Measurements from ENCODE around the gene FAAP20.
"Not testable (repeated sequence)": the region's sequence is repeated elsewhere in the genome, so short reads cannot be mapped to it uniquely, and the experiment has no call there.

Gene FAAP20

GRCh38 chr1:2152954-2153353 is 41.6 kb downstream of the FAAP20 start:
- DNase-seq, result no peak

- DNase-seq, result no peak
These were observed 42.7 kb downstream of the FAAP20 start for GRCh38 chr1:2151911-2152310.

- DNase-seq, result no peak
These were observed 43.3 kb downstream of the FAAP20 start for GRCh38 chr1:2151252-2151651.

- DNase-seq, result no peak
These were observed 43.8 kb downstream of the FAAP20 start for GRCh38 chr1:2150801-2151200.

GRCh38 chr1:2148691-2149090 is 45.9 kb downstream of the FAAP20 start:
- no peak for DNase-seq

GRCh38 chr1:2147869-2148268 is 46.7 kb downstream of the FAAP20 start:
- DNase-seq, result not testable (repeated sequence)

GRCh38 chr1:2146836-2147517 is 47.6 kb downstream of the FAAP20 start:
- DNase-seq, result no peak

GRCh38 chr1:2145946-2146835 is 48.4 kb downstream of the FAAP20 start:
- no peak for DNase-seq

- DNase-seq, result no peak
These were observed 50.0 kb downstream of the FAAP20 start for GRCh38 chr1:2144501-2145090.

- no peak for DNase-seq
These were observed 50.6 kb downstream of the FAAP20 start for GRCh38 chr1:2143814-2144500.

GRCh38 chr1:2141025-2141424 is 53.5 kb downstream of the FAAP20 start:
- DNase-seq, result no peak
